ENCODE data around the gene MAP4K2.

DNA sequence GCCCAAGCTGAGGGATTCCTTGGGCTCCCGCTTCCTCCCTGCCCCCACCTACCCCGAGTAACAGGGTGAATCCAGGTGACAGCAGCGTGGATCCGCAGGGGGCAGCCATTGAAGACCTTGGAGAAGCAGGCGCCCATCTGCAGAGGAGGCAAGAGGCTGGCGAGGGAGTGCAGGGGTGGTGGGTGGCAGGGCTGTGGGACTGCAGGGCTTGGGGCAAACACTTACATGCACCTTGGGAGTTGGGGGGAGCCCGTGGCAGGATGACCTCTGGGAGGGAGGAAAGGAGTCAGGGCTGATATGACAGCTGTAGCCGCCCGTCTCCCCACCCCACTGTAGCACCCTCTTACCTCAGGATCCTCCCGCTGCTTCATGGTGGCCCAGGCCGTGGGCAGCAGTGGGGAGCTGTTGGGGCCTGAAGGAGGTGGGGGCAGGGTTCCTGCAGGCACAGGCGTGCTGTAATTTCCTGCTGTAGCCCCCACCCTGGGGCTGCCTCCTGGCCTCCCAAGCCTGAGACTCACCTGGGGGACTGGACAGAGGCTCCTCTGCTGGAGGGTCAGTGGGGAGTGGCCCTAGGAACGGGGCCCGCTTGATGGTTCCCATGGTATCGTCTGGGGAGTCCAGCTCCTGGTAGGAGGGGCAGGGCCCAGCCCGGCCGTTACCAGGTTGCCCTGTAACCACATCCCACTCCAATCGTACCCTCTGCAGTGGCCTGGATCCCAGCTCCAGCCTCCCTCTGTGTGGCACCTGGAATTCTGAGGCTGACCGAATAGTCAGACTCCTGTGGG is 6.1 kb downstream of the MAP4K2 start:
- TF ChIP-seq FOSL2 (CRISPR knock-in tag; IDR thresholded peaks at IDR 0.05) (no peak), ZNF782 (CRISPR knock-in tag; IDR thresholded peaks at IDR 0.05; ENCODE audit: borderline replicate concordance) (no peak), JUN (CRISPR knock-in tag; IDR thresholded peaks at IDR 0.05) (no peak), NONO (IDR thresholded peaks at IDR 0.05) (no peak), NONO (CRISPR knock-in tag; conservative IDR thresholded peaks at IDR 0.05) (no peak), FLYWCH1 (CRISPR knock-in tag; IDR thresholded peaks at IDR 0.05) (no peak), THAP11 (CRISPR knock-in tag; IDR thresholded peaks at IDR 0.05) (no peak), BHLHE40 (IDR thresholded peaks at IDR 0.05; ENCODE audit: low read length) (no peak), EZH2 (conservative IDR thresholded peaks at IDR 0.05; ENCODE audit: low read depth, low read length) (no peak), TBL1XR1 (IDR thresholded peaks at IDR 0.05; ENCODE audit: borderline replicate concordance, low read length, partially characterized antibody) (no peak)
- TF ChIP-seq, protein P1, sequence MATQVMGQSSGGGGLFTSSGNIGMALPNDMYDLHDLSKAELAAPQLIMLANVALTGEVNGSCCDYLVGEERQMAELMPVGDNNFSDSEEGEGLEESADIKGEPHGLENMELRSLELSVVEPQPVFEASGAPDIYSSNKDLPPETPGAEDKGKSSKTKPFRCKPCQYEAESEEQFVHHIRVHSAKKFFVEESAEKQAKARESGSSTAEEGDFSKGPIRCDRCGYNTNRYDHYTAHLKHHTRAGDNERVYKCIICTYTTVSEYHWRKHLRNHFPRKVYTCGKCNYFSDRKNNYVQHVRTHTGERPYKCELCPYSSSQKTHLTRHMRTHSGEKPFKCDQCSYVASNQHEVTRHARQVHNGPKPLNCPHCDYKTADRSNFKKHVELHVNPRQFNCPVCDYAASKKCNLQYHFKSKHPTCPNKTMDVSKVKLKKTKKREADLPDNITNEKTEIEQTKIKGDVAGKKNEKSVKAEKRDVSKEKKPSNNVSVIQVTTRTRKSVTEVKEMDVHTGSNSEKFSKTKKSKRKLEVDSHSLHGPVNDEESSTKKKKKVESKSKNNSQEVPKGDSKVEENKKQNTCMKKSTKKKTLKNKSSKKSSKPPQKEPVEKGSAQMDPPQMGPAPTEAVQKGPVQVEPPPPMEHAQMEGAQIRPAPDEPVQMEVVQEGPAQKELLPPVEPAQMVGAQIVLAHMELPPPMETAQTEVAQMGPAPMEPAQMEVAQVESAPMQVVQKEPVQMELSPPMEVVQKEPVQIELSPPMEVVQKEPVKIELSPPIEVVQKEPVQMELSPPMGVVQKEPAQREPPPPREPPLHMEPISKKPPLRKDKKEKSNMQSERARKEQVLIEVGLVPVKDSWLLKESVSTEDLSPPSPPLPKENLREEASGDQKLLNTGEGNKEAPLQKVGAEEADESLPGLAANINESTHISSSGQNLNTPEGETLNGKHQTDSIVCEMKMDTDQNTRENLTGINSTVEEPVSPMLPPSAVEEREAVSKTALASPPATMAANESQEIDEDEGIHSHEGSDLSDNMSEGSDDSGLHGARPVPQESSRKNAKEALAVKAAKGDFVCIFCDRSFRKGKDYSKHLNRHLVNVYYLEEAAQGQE (IDR thresholded peaks at IDR 0.05; ENCODE audit: borderline replicate concordance in 1 of 2, low read depth in 1 of 2, low read length in 2 of 2), result no peak
